ENCODE data around the gene DPH3.
"Not testable (repeated sequence)": the region's sequence is repeated elsewhere in the genome, so short reads cannot be mapped to it uniquely, and the experiment has no call there.

DPH3 gene

GRCh38 chr3:16264708-16265454 is at the start of gene DPH3, which contains the start of gene OXNAD1:
TSS of gene DPH3 (minus strand) at chr3:16264943. CDS start at chr3:16264876, 67 bp downstream.
TSS of gene OXNAD1 (plus strand) at chr3:16265212. CDS start at chr3:16270953, 5,741 bp downstream.
- DNase-seq (ENCODE audit: low spot score in 2 of 2) (peak; percentile 99 to 100), ATAC-seq (peak; percentile 98)
- peak within 1 kb of the TSS; percentile 98 for H3K27ac Mint-ChIP-seq
- H3K4me3 Mint-ChIP-seq: peak within 1 kb of the TSS; percentile 93
- peaks cover 31% of the 10 kb centered on the region for H3K36me3 Mint-ChIP-seq
- no peaks in the 10 kb centered on the region for H3K9me3 Mint-ChIP-seq
- H3K4me1 Mint-ChIP-seq: peaks cover 20% of the 10 kb centered on the region

GRCh38 chr3:16313886-16314645 is 49.3 kb upstream of the DPH3 start:
- Mint-ChIP-seq H3K4me1 (peaks cover 62% of the 10 kb centered on the region), H3K9me3 (no peaks in the 10 kb centered on the region), H3K36me3 (peaks cover 88% of the 10 kb centered on the region), H3K4me3 (no peak overlapping the region), H3K27ac (peak overlapping the region; percentile 41)
- ATAC-seq (no peak), DNase-seq (ENCODE audit: low spot score in 2 of 2) (peak in 1 of 2 donors; percentile 45)

- Mint-ChIP-seq H3K4me3 (peak overlapping the region; percentile 52), H3K27ac (peak overlapping the region; percentile 78), H3K4me1 (peaks cover 74% of the 10 kb centered on the region), H3K36me3 (peaks cover 92% of the 10 kb centered on the region), H3K9me3 (peaks cover 3% of the 10 kb centered on the region)
- DNase-seq (ENCODE audit: low spot score in 2 of 2) (peak in 1 of 2 donors; percentile 75), ATAC-seq (peak; percentile 69)
Measured at GRCh38 chr3:16311960-16312451, 47.3 kb upstream of the DPH3 start.

- peaks cover 92% of the 10 kb centered on the region for H3K36me3 Mint-ChIP-seq
- DNase-seq (ENCODE audit: low spot score in 2 of 2): peak in 1 of 2 donors; percentile 49
- H3K4me3 Mint-ChIP-seq, H3K9me3 Mint-ChIP-seq, ATAC-seq: not testable (repeated sequence)
- H3K4me1 Mint-ChIP-seq: peaks cover 74% of the 10 kb centered on the region
- peak overlapping the region; percentile 64 for H3K27ac Mint-ChIP-seq
Measured at GRCh38 chr3:16310486-16310885, 45.7 kb upstream of the DPH3 start.

GRCh38 chr3:16309558-16309957 is 44.8 kb upstream of the DPH3 start:
- peak overlapping the region; percentile 64 for H3K27ac Mint-ChIP-seq
- peaks cover 83% of the 10 kb centered on the region for H3K4me1 Mint-ChIP-seq
- peaks cover 88% of the 10 kb centered on the region for H3K36me3 Mint-ChIP-seq
- H3K9me3 Mint-ChIP-seq: peaks cover 3% of the 10 kb centered on the region
- ATAC-seq (peak; percentile 94), DNase-seq (ENCODE audit: low spot score in 2 of 2) (peak in 1 of 2 donors; percentile 58)
- H3K4me3 Mint-ChIP-seq: peak overlapping the region; percentile 35

GRCh38 chr3:16308727-16309126 is 44.0 kb upstream of the DPH3 start:
- H3K4me1 Mint-ChIP-seq: peaks cover 85% of the 10 kb centered on the region
- H3K27ac Mint-ChIP-seq: peak overlapping the region; percentile 68
- peaks cover 3% of the 10 kb centered on the region for H3K9me3 Mint-ChIP-seq
- ATAC-seq (no peak), DNase-seq (ENCODE audit: low spot score in 2 of 2) (no peak)
- H3K4me3 Mint-ChIP-seq: no peak overlapping the region
- H3K36me3 Mint-ChIP-seq: peaks cover 90% of the 10 kb centered on the region

- DNase-seq (ENCODE audit: low spot score in 2 of 2): peak in 1 of 2 donors; percentile 38
- H3K9me3 Mint-ChIP-seq: peaks cover 3% of the 10 kb centered on the region
- H3K36me3 Mint-ChIP-seq: peaks cover 89% of the 10 kb centered on the region
- no peak for ATAC-seq
- H3K4me1 Mint-ChIP-seq: peaks cover 82% of the 10 kb centered on the region
- H3K4me3 Mint-ChIP-seq: no peak overlapping the region
- peak overlapping the region; percentile 90 for H3K27ac Mint-ChIP-seq
Measured at GRCh38 chr3:16307832-16308531, 43.2 kb upstream of the DPH3 start.

- H3K4me1 Mint-ChIP-seq: peaks cover 89% of the 10 kb centered on the region
- peak overlapping the region; percentile 90 for H3K27ac Mint-ChIP-seq
- peak in 1 of 2 donors; percentile 60 for DNase-seq (ENCODE audit: low spot score in 2 of 2)
- peaks cover 85% of the 10 kb centered on the region for H3K36me3 Mint-ChIP-seq
- ATAC-seq: peak; percentile 50
- peak overlapping the region; percentile 50 for H3K4me3 Mint-ChIP-seq
- peaks cover 3% of the 10 kb centered on the region for H3K9me3 Mint-ChIP-seq
Measured at GRCh38 chr3:16305111-16305541, 40.4 kb upstream of the DPH3 start.

- DNase-seq (ENCODE audit: low spot score in 2 of 2) (peak in 1 of 2 donors; percentile 48), ATAC-seq (peak; percentile 38)
- Mint-ChIP-seq H3K4me3 (peak overlapping the region; percentile 50), H3K4me1 (peaks cover 90% of the 10 kb centered on the region), H3K9me3 (peaks cover 3% of the 10 kb centered on the region), H3K27ac (peak overlapping the region; percentile 90), H3K36me3 (peaks cover 86% of the 10 kb centered on the region)
Measured at GRCh38 chr3:16304061-16305010, 39.6 kb upstream of the DPH3 start.

GRCh38 chr3:16303037-16303575 is 38.4 kb upstream of the DPH3 start:
- no peak for ATAC-seq
- Mint-ChIP-seq H3K36me3 (peaks cover 80% of the 10 kb centered on the region), H3K4me1 (peaks cover 92% of the 10 kb centered on the region), H3K4me3 (no peak overlapping the region), H3K27ac (peak overlapping the region; percentile 5), H3K9me3 (peaks cover 3% of the 10 kb centered on the region)
- peak in 1 of 2 donors; percentile 40 for DNase-seq (ENCODE audit: low spot score in 2 of 2)

- Mint-ChIP-seq H3K36me3 (peaks cover 79% of the 10 kb centered on the region), H3K9me3 (peaks cover under 1% of the 10 kb centered on the region), H3K4me1 (peaks cover 90% of the 10 kb centered on the region), H3K4me3 (peak overlapping the region; percentile 74), H3K27ac (no peak overlapping the region)
- ATAC-seq (no peak), DNase-seq (ENCODE audit: low spot score in 2 of 2) (peak in 1 of 2 donors; percentile 47)
Measured at GRCh38 chr3:16302082-16302631, 37.4 kb upstream of the DPH3 start.

GRCh38 chr3:16301507-16301906 is 36.8 kb upstream of the DPH3 start:
- peaks cover 79% of the 10 kb centered on the region for H3K36me3 Mint-ChIP-seq
- peaks cover 84% of the 10 kb centered on the region for H3K4me1 Mint-ChIP-seq
- ATAC-seq: peak; percentile 69

GRCh38 chr3:16300881-16301359 is 36.2 kb upstream of the DPH3 start:
- peak overlapping the region; percentile 74 for H3K4me3 Mint-ChIP-seq
- peaks cover 79% of the 10 kb centered on the region for H3K36me3 Mint-ChIP-seq
- ATAC-seq (peak; percentile 86), DNase-seq (ENCODE audit: low spot score in 2 of 2) (no peak)
- H3K9me3 Mint-ChIP-seq: no peaks in the 10 kb centered on the region
- H3K27ac Mint-ChIP-seq: peak overlapping the region; percentile 90
- H3K4me1 Mint-ChIP-seq: peaks cover 80% of the 10 kb centered on the region

More at GRCh38 chr3:16301507-16301906, 36.8 kb upstream of the DPH3 start:
- Mint-ChIP-seq H3K4me3 (peak overlapping the region; percentile 74), H3K27ac (peak overlapping the region; percentile 90), H3K9me3 (no peaks in the 10 kb centered on the region)
- DNase-seq (ENCODE audit: low spot score in 2 of 2): peak in 1 of 2 donors; percentile 50
